Cardiac muscle cell (in vitro differentiated cells and primary cell): ENCODE results near the gene FAM222B. TPM values are rescaled to one million over a fixed set of nuclear protein-coding genes. Genes with fewer than 3 reads are reported as not detected.
"Not testable (repeated sequence)": the region's sequence is repeated elsewhere in the genome, so short reads cannot be mapped to it uniquely, and the experiment has no call there.

Experiments
- DNase-seq, 2 donors: peaks; one replicate each; pipeline versions ENCODE4 v3.0.0 to v3.0.0-alpha.2; 2010 to 2017; ENCODE audit warnings: low read depth in 1 of 2, low spot score in 1 of 2
- H3K27ac ChIP-seq: fragments of 200-600 bp; sonication (generic); 2 replicates; pipeline ENCODE4 v1.5.1; 2016
- H3K27me3 ChIP-seq: fragments of 200-600 bp; sonication (generic); 2 replicates; pipeline ENCODE4 v1.6.0; 2016; ENCODE audit warnings: control low read depth
- H3K36me3 ChIP-seq: fragments of 200-600 bp; sonication (generic); 2 replicates; pipeline ENCODE4 v1.5.1; 2016; ENCODE audit warnings: control low read depth
- H3K4me1 ChIP-seq: fragments of 200-600 bp; sonication (generic); 2 replicates; pipeline ENCODE4 v1.8.1; 2017; ENCODE audit warnings: low read depth, mild to moderate bottlenecking, mixed run types
- H3K4me3 ChIP-seq: fragments of 200-600 bp; sonication (generic); 2 replicates; pipeline ENCODE4 v1.5.1; 2016; ENCODE audit warnings: mild to moderate bottlenecking
- H3K9me3 ChIP-seq: fragments of 200-600 bp; sonication (generic); 2 replicates; pipeline ENCODE4 v1.5.1; 2017; ENCODE audit warnings: low read depth, mild to moderate bottlenecking, control low read depth
- polyA plus RNA-seq: library from polyadenylated mRNA; unstranded; fragments of >200 nt; fragmentation: Nextera tagmentation; extraction: Ambion mirVana; gene quantifications from 2 replicates; pipeline ENCODE4 v1.2.1, GENCODE V29; 2016
- total RNA-seq: library from RNA; depleted of rRNA; stranded (reverse); fragments of >200 nt; gene quantifications from 2 replicates; pipeline ENCODE4 v1.2.3, GENCODE V29; 2016
- TF ChIP-seq, protein P1 (sequence below): IDR thresholded peaks from 2 replicates; pipeline ENCODE4 v1.5.1; 2012; ENCODE audit warnings: low read depth, mild to moderate bottlenecking, low read length

FAM222B gene
- total and polyA plus RNA-seq, 2 experiments from 2014 or later, result 19.4 to 34.1 TPM

DNA sequence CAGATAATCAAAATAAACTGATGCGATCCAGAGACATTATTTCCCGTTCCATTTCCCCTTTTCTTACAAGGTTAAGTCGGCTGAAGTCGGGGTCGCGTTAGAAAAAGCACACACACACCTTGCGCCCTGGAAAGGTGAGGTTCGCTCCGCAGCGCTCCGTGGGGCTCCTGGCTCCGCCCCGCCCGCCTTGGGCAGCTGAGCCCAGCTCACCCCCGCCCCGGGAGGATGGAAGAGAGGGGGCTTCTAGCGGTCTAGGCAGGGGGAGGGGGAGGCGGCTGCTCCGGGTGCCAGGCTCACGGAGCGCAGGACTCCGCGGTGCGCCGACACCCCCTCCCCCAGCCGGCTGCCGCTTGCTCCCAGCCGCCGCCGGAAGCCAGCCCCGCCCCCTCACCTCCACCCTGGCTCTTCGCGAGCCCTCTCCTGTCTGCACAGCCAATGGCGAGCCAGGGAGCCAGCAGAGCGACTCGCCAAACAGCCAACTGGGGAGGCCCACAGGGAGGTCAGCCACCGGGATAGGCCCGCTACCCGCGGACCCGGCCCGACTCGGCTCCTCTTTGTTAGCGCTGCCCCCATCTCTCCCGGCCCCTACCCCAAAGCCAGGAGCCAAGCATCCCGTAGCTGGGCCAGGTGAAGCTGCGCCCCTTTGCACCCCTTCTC, 30.4 kb downstream of the FAM222B start:
- TF ChIP-seq, protein P1, sequence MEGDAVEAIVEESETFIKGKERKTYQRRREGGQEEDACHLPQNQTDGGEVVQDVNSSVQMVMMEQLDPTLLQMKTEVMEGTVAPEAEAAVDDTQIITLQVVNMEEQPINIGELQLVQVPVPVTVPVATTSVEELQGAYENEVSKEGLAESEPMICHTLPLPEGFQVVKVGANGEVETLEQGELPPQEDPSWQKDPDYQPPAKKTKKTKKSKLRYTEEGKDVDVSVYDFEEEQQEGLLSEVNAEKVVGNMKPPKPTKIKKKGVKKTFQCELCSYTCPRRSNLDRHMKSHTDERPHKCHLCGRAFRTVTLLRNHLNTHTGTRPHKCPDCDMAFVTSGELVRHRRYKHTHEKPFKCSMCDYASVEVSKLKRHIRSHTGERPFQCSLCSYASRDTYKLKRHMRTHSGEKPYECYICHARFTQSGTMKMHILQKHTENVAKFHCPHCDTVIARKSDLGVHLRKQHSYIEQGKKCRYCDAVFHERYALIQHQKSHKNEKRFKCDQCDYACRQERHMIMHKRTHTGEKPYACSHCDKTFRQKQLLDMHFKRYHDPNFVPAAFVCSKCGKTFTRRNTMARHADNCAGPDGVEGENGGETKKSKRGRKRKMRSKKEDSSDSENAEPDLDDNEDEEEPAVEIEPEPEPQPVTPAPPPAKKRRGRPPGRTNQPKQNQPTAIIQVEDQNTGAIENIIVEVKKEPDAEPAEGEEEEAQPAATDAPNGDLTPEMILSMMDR, result no peak
- Histone ChIP-seq H3K27ac (peak overlapping the region; percentile 89), H3K4me3 (peak overlapping the region; percentile 52), H3K27me3 (no peaks in the 10 kb centered on the region), H3K4me1 (peaks cover 10% of the 10 kb centered on the region), H3K36me3 (no peaks in the 10 kb centered on the region), H3K9me3 (no peaks in the 10 kb centered on the region)
- peak; percentile 98 to 99 for DNase-seq

DNA sequence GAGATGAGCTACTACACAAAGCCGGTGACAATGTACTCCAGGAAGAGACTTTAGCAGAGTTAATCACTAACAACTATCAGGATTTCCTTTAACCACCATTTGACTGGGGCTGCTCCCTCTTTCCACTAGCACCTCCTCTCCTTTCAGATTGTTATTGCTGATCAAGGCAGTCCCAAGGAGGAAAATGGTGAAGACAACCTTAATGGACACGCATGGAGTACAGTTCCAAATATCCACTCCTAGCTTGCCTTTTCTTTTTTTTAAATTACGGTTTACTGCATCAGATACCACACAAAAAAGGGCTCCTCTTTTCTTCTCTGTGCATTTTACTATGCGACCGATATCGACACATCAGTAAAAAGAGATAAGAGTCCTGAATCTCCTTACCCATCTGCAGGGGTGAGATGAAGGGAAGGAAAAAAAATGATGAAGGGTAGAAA, 30.9 kb downstream of the FAM222B start:
- H3K4me3 ChIP-seq, result peak overlapping the region; percentile 52
- TF ChIP-seq, protein P1, result no peak
- peak overlapping the region; percentile 67 for H3K27ac ChIP-seq
- H3K36me3 ChIP-seq, result no peaks in the 10 kb centered on the region
- DNase-seq, result peak in 1 of 2 donors; percentile 10
- H3K4me1 ChIP-seq, result peaks cover 10% of the 10 kb centered on the region
- H3K27me3 ChIP-seq, result no peaks in the 10 kb centered on the region
- H3K9me3 ChIP-seq, result no peaks in the 10 kb centered on the region

DNA sequence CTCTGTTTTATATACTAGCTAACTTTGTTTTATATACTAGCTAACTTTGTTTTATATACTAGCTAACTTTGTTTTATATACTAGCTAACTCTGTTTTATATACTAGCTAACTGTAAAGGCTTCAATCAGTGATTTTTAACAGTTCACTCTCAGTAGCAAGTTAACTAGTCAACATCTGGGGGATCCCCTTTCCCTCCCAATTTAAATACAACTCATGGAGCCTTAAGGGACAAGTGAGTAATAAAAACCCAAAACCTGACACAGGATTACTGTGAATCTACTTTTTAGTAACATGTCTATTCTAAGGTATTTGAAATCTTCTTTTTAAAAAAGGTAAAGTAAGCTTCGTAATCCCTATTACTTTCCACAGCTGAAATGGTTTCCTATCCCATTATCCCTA, 32.2 kb downstream of the FAM222B start:
- Histone ChIP-seq H3K4me1 (peaks cover 10% of the 10 kb centered on the region), H3K27ac (no peak overlapping the region), H3K9me3 (no peaks in the 10 kb centered on the region), H3K27me3 (no peaks in the 10 kb centered on the region), H3K4me3 (no peak overlapping the region), H3K36me3 (peaks cover 3% of the 10 kb centered on the region)
- no peak for DNase-seq
- TF ChIP-seq, protein P1, result no peak

DNA sequence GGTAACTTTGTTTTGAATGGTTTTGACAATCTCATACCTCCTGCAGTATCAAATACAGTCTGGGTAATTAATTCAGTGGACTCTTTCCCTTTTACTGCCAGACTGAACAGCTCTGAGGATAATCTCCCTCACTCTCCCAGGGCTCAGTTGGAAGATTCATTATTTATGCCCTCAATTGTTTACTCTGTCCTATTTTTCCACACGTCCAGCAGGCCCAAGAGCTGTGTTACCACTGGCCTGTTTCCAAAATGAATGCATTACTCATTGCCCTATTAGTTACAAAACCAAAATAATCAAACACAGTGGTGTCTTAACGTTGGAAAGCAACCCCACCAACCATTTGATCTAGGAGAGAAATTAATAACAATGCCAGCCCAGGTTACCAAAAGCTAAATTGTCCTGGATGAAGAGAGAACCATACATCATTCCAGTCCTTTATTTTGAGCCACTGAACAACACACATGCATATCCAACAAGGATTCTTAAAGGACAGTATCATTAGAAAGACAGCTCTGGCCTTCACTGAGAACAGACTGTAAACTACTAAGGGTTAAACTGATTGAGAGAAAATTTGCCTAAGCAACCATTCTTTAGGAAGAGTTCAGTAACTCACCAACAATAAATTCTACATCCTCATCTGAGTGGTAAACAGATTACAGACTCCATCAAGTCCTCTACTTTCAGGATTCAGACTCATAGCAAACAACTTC, 34.5 kb downstream of the FAM222B start:
- Histone ChIP-seq H3K4me3 (no peak overlapping the region), H3K27me3 (no peaks in the 10 kb centered on the region), H3K27ac (peak overlapping the region; percentile 79), H3K36me3 (peaks cover 3% of the 10 kb centered on the region), H3K4me1 (peaks cover 10% of the 10 kb centered on the region), H3K9me3 (no peaks in the 10 kb centered on the region)
- TF ChIP-seq, protein P1, result no peak
- DNase-seq, result peak in 1 of 2 donors; percentile 87

DNA sequence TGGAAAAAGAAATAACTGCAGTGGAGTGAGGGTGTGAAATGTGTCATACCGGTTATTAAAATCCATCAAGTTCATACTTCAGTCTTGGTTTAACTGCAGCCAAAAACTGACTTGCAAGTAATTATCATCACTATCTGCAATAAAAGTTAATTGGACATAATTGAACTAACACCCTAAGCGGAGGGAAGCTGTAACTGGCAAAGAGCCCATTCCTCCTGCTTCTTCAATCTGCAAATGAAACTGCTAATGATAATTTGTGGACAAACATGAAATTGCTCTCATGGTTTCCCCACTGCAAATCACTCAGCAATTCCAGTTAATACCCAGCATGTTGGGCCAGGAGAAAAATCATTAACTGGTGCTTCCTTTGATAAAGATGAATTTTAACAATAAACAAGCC, 46.5 kb downstream of the FAM222B start:
- Histone ChIP-seq H3K27me3 (no peaks in the 10 kb centered on the region), H3K27ac (peak overlapping the region; percentile 13), H3K4me3 (no peak overlapping the region), H3K36me3 (no peaks in the 10 kb centered on the region), H3K9me3 (no peaks in the 10 kb centered on the region), H3K4me1 (no peaks in the 10 kb centered on the region)
- no peak for DNase-seq
- TF ChIP-seq, protein P1, result no peak

DNA sequence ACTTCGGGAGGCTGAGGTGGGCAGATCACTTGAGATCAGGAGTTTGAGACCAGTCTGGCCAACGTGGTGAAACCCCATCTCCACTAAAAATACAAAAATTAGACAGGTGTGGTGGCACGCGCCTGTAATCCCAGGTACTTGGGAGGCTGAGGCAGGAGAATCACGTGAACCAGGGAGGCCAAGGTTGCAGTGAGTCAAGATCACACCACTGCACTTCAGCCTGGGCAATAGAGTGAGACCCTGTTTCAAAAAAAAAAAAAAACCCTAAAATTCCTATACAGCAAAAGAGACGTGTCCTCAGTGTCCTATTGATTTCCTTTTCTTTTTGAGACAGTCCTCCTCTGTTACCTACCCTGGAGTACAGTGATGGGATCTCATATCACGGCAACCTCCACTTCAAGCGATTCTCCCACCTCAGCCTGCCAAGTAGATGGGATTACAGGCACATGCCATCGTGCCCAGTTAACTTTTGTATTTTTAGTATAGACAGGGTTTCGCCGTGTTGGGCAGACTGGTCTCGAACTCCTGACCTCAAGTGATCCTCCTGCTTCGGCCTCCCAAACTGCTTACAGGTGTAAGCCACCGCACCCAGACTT, 47.6 kb downstream of the FAM222B start:
- not testable (repeated sequence) for DNase-seq, H3K9me3 ChIP-seq, H3K27ac ChIP-seq, H3K4me3 ChIP-seq, H3K36me3 ChIP-seq, H3K27me3 ChIP-seq, H3K4me1 ChIP-seq
